BE2C (cell line): ENCODE data around the gene VDR.

Source experiments
- DNase-seq: peaks from one replicate; pipeline ENCODE4 v3.0.0-alpha.2; 2020
- H3K27me3 ChIP-seq: fragments of 250-450 bp; sonication (Bioruptor Pico); 2 replicates; pipeline ENCODE4 v1.5.1; 2020; ENCODE audit warnings: mild to moderate bottlenecking
- H3K36me3 ChIP-seq: fragments of 250-450 bp; sonication (Bioruptor Pico); 2 replicates; pipeline ENCODE4 v1.5.1; 2020; ENCODE audit warnings: mild to moderate bottlenecking
- H3K4me1 ChIP-seq: fragments of 250-450 bp; sonication (Bioruptor Pico); 2 replicates; pipeline ENCODE4 v1.5.1; 2020
- H3K4me3 ChIP-seq: 2 replicates; pipeline ENCODE4 v1.5.1; 2011; ENCODE audit warnings: low read depth, low read length
- H3K9me3 ChIP-seq: fragments of 250-450 bp; sonication (Bioruptor Pico); 2 replicates; pipeline ENCODE4 v1.5.1; 2020
- CTCF ChIP-seq: IDR thresholded peaks from 2 replicates; pipeline ENCODE4 v1.5.1; 2012; ENCODE audit warnings: mild to moderate bottlenecking, low read depth, low read length

Gene VDR

GRCh38 chr12:47894652-47895051, 10.1 kb downstream of the VDR start:
- no peak overlapping the region for H3K4me3 ChIP-seq
- no peak for DNase-seq
- H3K9me3 ChIP-seq, result no peaks in the 10 kb centered on the region
- H3K27me3 ChIP-seq, result no peaks in the 10 kb centered on the region; the same call in 1 of the 2 replicates
- no peaks in the 10 kb centered on the region for H3K36me3 ChIP-seq
- no peak for TF ChIP-seq CTCF
- no peaks in the 10 kb centered on the region for H3K4me1 ChIP-seq

DNA sequence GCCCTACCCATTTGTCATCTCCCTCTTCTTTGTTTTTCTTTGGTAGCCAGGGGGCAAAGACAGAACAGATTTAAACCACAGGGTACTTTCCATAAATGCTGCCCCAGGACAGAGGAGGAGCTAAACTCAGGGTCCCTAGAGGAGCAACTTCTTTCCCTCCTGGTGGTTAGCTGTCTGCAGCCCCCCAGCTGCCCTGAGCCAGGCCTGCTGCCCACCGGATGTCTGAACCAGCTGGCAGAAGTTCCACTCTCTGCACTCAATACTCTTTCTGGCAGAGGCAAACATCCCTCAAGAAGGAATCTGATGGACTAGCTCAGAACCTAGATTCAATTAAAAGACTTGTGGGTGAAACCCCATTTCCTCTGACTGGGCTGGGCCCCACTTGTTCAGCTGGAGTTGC, 10.7 kb downstream of the VDR start:
- no peak for TF ChIP-seq CTCF
- no peak for DNase-seq
- H3K9me3 ChIP-seq, result no peaks in the 10 kb centered on the region
- no peaks in the 10 kb centered on the region; the same call in 1 of the 2 replicates for H3K27me3 ChIP-seq
- no peaks in the 10 kb centered on the region for H3K36me3 ChIP-seq
- H3K4me3 ChIP-seq, result no peak overlapping the region
- no peaks in the 10 kb centered on the region for H3K4me1 ChIP-seq

- no peak for DNase-seq
- no peaks in the 10 kb centered on the region for H3K4me1 ChIP-seq
- H3K9me3 ChIP-seq, result no peaks in the 10 kb centered on the region
- H3K27me3 ChIP-seq, result no peaks in the 10 kb centered on the region
- TF ChIP-seq CTCF, result no peak
- H3K36me3 ChIP-seq, result no peaks in the 10 kb centered on the region
- H3K4me3 ChIP-seq, result no peak overlapping the region
These were observed 12.0 kb downstream of the VDR start for GRCh38 chr12:47892819-47893218.

DNA sequence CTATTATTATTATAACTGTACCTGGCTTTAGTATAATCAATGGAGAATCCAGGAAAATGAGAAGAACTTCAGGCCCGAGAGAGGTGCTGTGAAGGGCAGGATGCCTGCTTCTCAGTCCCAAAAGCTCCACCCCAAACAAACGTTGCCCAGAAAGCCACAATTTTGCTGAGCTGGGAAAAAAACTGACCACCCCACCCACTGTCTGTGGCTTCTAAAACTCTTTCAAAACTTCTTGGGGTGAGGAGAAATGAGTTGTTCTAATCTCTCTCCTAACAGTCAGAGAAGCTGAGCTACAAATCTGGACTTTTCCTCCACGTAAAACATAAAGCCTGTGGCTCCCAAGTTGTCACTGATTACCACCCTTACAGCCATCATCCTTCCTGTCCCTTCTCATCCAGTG, 13.4 kb downstream of the VDR start:
- Histone ChIP-seq H3K4me3 (no peak overlapping the region), H3K36me3 (no peaks in the 10 kb centered on the region), H3K27me3 (no peaks in the 10 kb centered on the region), H3K9me3 (no peaks in the 10 kb centered on the region), H3K4me1 (no peaks in the 10 kb centered on the region)
- DNase-seq, result no peak
- TF ChIP-seq CTCF, result no peak

DNA sequence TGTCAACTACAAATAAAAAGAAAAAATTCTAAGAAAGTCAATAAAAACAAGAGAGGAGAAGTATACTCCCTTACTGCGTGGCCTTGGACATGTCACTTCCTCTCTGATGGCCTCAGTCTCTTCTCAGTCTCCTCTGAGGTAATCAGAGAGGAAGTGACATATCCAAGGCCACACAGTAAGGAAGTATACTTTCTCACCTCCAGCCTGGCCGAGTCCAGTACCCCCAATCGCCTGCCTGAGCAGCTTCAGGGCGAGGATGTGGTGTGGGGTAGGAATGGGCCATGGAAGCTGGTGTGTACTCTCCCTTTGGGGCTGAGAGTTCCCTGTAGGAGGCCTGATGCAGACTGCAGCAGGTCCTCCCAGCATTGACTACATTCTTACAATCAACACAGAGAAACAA, 15.8 kb downstream of the VDR start:
- Histone ChIP-seq H3K9me3 (no peaks in the 10 kb centered on the region), H3K27me3 (no peaks in the 10 kb centered on the region), H3K36me3 (no peaks in the 10 kb centered on the region), H3K4me1 (no peaks in the 10 kb centered on the region), H3K4me3 (no peak overlapping the region)
- no peak for DNase-seq
- TF ChIP-seq CTCF, result no peak

GRCh38 chr12:47888153-47888819, 16.5 kb downstream of the VDR start:
- no peak overlapping the region for H3K4me3 ChIP-seq
- no peak for DNase-seq
- H3K36me3 ChIP-seq, result no peaks in the 10 kb centered on the region
- no peaks in the 10 kb centered on the region for H3K9me3 ChIP-seq
- no peaks in the 10 kb centered on the region; the same call in 1 of the 2 replicates for H3K4me1 ChIP-seq
- no peak for TF ChIP-seq CTCF
- H3K27me3 ChIP-seq, result no peaks in the 10 kb centered on the region
